Gastroesophageal sphincter (tissue), 4 donors: ENCODE results near the gene PSMA5. TPM values are rescaled to one million over a fixed set of nuclear protein-coding genes. Genes with fewer than 3 reads are reported as not detected.
A peak's percentile ranks its signal among the peaks of the same experiment; 100 is the strongest.

ENCODE experiments used
- ATAC-seq: fragments of 150-250 bp; one replicate; pipeline ENCODE4 v1.9.1; 2016; ENCODE audit warnings: mild to moderate bottlenecking, moderate library complexity
- H3K27ac ChIP-seq, 4 donors: fragments of 200-600 bp; sonication (generic) in 3 of 4; 1 replicate in 3 of 4; 2 replicates in 1 of 4; pipeline ENCODE4 v1.5.1; 2016 to 2019
- H3K27me3 ChIP-seq: fragments of 200-600 bp; sonication (generic); one replicate; pipeline ENCODE4 v1.5.1; 2019
- H3K36me3 ChIP-seq, 2 donors: fragments of 200-600 bp; sonication (generic); one replicate each; pipeline ENCODE4 v1.5.1; 2019; ENCODE audit warnings: control low read depth in 1 of 2
- H3K4me1 ChIP-seq, 3 donors: fragments of 200-600 bp; sonication (generic); 1 replicate in 2 of 3; 2 replicates in 1 of 3; pipeline ENCODE4 v1.5.1; 2016 to 2019; ENCODE audit warnings: control low read depth in 2 of 3
- H3K4me3 ChIP-seq, 2 donors: fragments of 200-600 bp; sonication (generic); one replicate each; pipeline ENCODE4 v1.5.1; 2019; ENCODE audit warnings: mild to moderate bottlenecking in 1 of 2, moderate library complexity in 1 of 2
- H3K9me3 ChIP-seq, 3 donors: fragments of 200-600 bp; sonication (generic); one replicate each; pipeline ENCODE4 v1.5.1; 2017 to 2019; ENCODE audit warnings: control low read depth in 2 of 3
- CTCF ChIP-seq, 4 experiments: fragments of 200-600 bp in 2 of 4; fragments of 450-650 bp in 2 of 4; sonication (generic) in 1 of 4; IDR thresholded peaks; one replicate each; pipeline ENCODE4 v1.5.1; 2017 to 2019; ENCODE audit warnings: antibody characterized with exemption in 4 of 4, mild to moderate bottlenecking in 2 of 4, moderate library complexity in 2 of 4
- EP300 ChIP-seq: sonication (generic); formaldehyde crosslinking; IDR thresholded peaks from one replicate; pipeline ENCODE4 v1.6.1; 2017; ENCODE audit warnings: antibody characterized with exemption, mild to moderate bottlenecking
- POLR2A ChIP-seq, 2 donors: fragments of 450-650 bp; IDR thresholded peaks; one replicate each; pipeline ENCODE4 v1.6.1; 2017; ENCODE audit warnings: antibody characterized with exemption in 2 of 2, mild to moderate bottlenecking in 2 of 2, moderate library complexity in 1 of 2
- POLR2AphosphoS5 ChIP-seq: sonication (generic); formaldehyde crosslinking; IDR thresholded peaks from one replicate; pipeline ENCODE4 v1.6.1; 2017; ENCODE audit warnings: antibody characterized with exemption
- WGBS, 2 donors: methylation state at CpG; one replicate each; pipeline ENCODE4 v1.1.5; 2018; ENCODE audit warnings: low coverage in 1 of 2; 5-methylcytosine and 5-hydroxymethylcytosine counted together
- total RNA-seq, 4 donors: library from RNA; depleted of rRNA; stranded (reverse); fragments of >200 nt; gene quantifications; one replicate each; pipeline ENCODE4 v1.1.0, GENCODE V29; 2016

PSMA5 gene
- total RNA-seq, 4 donors from 2014 or later: 28.2 to 61.5 (median 30.4) TPM

- Histone ChIP-seq H3K4me1 (peaks cover 36 to 97% (median 48%) of the 10 kb centered on the region in 3 donors), H3K27ac (peak overlapping the region; percentile 87 to 92 (median 92)), H3K9me3 (no peaks in the 10 kb centered on the region), H3K4me3 (peak overlapping the region; percentile 11 to 76), H3K36me3 (no peaks in the 10 kb centered on the region), H3K27me3 (no peaks in the 10 kb centered on the region)
- 19 to 29% methylated on average over 4 of the region's 4 CpGs for WGBS, 2 donors
- no peak for TF ChIP-seq CTCF (IDR thresholded peaks at IDR 0.05)
- no peak for TF ChIP-seq POLR2AphosphoS5
- no peak for TF ChIP-seq POLR2A (IDR thresholded peaks at IDR 0.05)
- no peak for TF ChIP-seq EP300
- no peak for ATAC-seq
Observed at GRCh38 chr1:109392037-109392787, 34.0 kb downstream of the PSMA5 start.

- Histone ChIP-seq H3K27ac (peak overlapping the region; percentile 87 to 92 (median 92)), H3K4me1 (peaks cover 42 to 99% (median 48%) of the 10 kb centered on the region in 3 donors), H3K4me3 (peak overlapping the region; percentile 11 to 76), H3K36me3 (no peaks in the 10 kb centered on the region), H3K27me3 (no peaks in the 10 kb centered on the region), H3K9me3 (no peaks in the 10 kb centered on the region)
- ATAC-seq: no peak
- no peak for TF ChIP-seq CTCF (IDR thresholded peaks at IDR 0.05)
- TF ChIP-seq EP300: no peak
- TF ChIP-seq POLR2A (IDR thresholded peaks at IDR 0.05): no peak
- no peak for TF ChIP-seq POLR2AphosphoS5
Observed at GRCh38 chr1:109391626-109392025, 34.6 kb downstream of the PSMA5 start.

DNA sequence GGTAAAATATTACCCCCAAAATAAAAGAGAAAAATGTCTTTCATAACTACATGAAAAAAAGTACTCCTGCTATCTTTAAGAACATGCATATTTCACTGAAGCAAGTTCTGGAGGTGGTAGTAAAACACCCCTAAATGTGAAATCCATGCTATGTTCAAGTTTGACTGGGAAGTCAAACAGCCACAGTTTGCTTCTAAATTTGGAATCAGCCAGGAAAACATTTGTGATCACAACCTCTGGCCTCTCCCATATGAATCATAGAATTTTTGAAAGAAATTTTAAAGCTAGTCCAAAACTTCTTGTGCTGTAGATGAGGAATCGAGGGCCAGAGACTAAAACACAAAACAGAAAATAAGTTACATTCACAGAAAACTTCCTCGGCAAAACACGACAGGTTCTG, 35.1 kb downstream of the PSMA5 start:
- WGBS, 2 donors: 0 to 6% methylated on average over 3 of the region's 3 CpGs
- H3K36me3 ChIP-seq: no peaks in the 10 kb centered on the region
- ATAC-seq: no peak
- peak overlapping the region; percentile 11 to 76 for H3K4me3 ChIP-seq
- TF ChIP-seq POLR2AphosphoS5 (peak; percentile 61), EP300 (no peak), POLR2A (IDR thresholded peaks at IDR 0.05) (no peak), CTCF (IDR thresholded peaks at IDR 0.05) (no peak)
- H3K4me1 ChIP-seq: peaks cover 46 to 99% (median 48%) of the 10 kb centered on the region in 3 donors
- H3K9me3 ChIP-seq: no peaks in the 10 kb centered on the region
- H3K27me3 ChIP-seq: no peaks in the 10 kb centered on the region
- H3K27ac ChIP-seq: peak overlapping the region; percentile 87 to 92 (median 92)

DNA sequence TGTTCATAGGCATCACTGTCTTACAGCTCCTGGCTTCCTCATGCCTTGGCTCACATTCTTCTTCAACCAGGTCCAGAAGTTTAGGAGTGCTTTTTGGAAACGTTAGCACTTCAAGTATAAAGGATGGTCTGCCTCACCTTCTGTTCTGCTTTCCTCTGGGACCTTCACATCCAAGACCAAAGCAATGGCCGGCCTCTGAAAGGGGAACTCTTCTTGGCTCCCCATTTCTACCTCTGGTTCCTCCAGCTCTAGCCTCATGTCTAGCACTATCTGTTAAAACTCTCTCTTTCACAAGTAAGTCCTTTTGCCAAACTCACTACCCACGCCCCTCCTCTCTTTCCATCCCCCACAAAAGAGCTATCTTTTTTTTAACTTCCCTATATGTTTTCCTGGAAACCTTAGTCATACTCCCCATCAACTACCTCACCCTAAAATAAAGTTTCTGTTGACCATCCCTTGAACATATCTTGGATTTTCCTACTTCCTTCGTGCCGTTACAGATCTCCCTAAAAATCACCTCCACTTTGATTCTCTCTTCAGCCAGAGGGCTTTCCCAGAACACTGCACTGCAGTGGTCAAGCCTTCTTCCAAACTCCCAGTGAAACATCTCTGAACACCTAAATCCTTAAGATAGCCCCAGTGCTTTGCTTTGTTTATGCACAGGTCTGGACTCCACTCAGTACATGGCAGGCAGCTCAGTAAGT, 36.5 kb downstream of the PSMA5 start:
- ATAC-seq: no peak
- peaks cover 44 to 100% (median 50%) of the 10 kb centered on the region in 3 donors for H3K4me1 ChIP-seq
- no peaks in the 10 kb centered on the region for H3K36me3 ChIP-seq
- peak overlapping the region; percentile 87 to 92 (median 92) for H3K27ac ChIP-seq
- H3K9me3 ChIP-seq: no peaks in the 10 kb centered on the region
- 42 to 53% methylated on average over 5 of the region's 5 CpGs for whole genome bisulfite sequencing, 2 donors
- TF ChIP-seq EP300: no peak
- no peak for TF ChIP-seq CTCF (IDR thresholded peaks at IDR 0.05)
- TF ChIP-seq POLR2A (IDR thresholded peaks at IDR 0.05): no peak
- no peak for TF ChIP-seq POLR2AphosphoS5
- no peak overlapping the region for H3K4me3 ChIP-seq
- H3K27me3 ChIP-seq: no peaks in the 10 kb centered on the region
